Activated CD4-positive, alpha-beta memory T cell treated with anti-CD3 and anti-CD28 coated beads for 36 hours (primary cell): Measurements from ENCODE around the gene STXBP4. TPM values are rescaled to one million over a fixed set of nuclear protein-coding genes. Genes with fewer than 3 reads are reported as not detected.
A peak's percentile ranks its signal among the peaks of the same experiment; 100 is the strongest.
"Not testable (repeated sequence)": the region's sequence is repeated elsewhere in the genome, so short reads cannot be mapped to it uniquely, and the experiment has no call there.

Experiments
- CTCF ChIA-PET: fragments of 350-600 bp; sonication (Branson Sonifier 250); formaldehyde crosslinking; loops from one replicate; lab custom pipeline; 2021; ENCODE audit warnings: antibody characterized with exemption, inconsistent platforms; lab: Charles Lee
- POLR2A ChIA-PET: fragments of 350-600 bp; sonication (Branson Sonifier 250); formaldehyde crosslinking; loops from one replicate; lab custom pipeline; 2021; ENCODE audit warnings: antibody characterized with exemption; lab: Charles Lee
- DNase-seq: peaks from one replicate; pipeline ENCODE4 v3.0.0-alpha.2; 2020
- H3K27ac Mint-ChIP-seq: one replicate; pipeline ENCODE4 v1.8.0; 2021; ENCODE audit warnings: mixed read lengths
- H3K27me3 Mint-ChIP-seq: one replicate; pipeline ENCODE4 v1.8.0; 2021; ENCODE audit warnings: mixed read lengths
- H3K36me3 Mint-ChIP-seq: one replicate; pipeline ENCODE4 v1.8.0; 2021; ENCODE audit warnings: mixed read lengths
- H3K4me1 Mint-ChIP-seq: one replicate; pipeline ENCODE4 v1.8.0; 2021; ENCODE audit warnings: low read depth, mixed read lengths
- H3K4me3 Mint-ChIP-seq: one replicate; pipeline ENCODE4 v1.8.0; 2021; ENCODE audit warnings: mild to moderate bottlenecking, mixed read lengths
- H3K9me3 Mint-ChIP-seq: one replicate; pipeline ENCODE4 v1.8.0; 2021; ENCODE audit warnings: mixed read lengths
- intact Hi-C: fragments of 100-400 bp; cut with micrococcal nuclease; formaldehyde crosslinking; loops from one replicate; pipeline ENCODE4 v1.15.1; 2023
- total RNA-seq, 2 experiments: library from RNA; stranded (reverse); gene quantifications; one replicate each; pipeline ENCODE4 v1.2.3, GENCODE V29; 2021

The STXBP4 gene
- total RNA-seq, 2 experiments from 2014 or later: 3.2 to 4.3 TPM

DNA sequence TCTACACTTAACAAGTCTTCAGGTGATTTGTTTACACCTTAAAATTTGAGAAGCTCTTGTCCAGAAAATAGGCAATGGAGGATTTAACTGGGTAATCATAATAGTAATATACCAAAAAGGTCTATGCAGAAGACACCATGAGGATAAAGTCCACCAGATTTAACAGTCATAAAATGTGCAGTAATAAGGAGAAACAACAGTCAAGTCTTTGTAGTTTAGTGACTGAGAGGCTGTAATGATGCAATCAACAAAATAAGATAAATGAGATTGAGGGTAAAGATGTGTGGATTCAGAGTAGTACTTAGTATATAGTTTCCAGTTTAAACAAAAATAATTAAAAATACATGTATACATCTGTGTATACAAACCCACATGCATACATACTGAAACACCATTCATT is 91.2 kb downstream of the STXBP4 start:
- no peaks in the 10 kb centered on the region for H3K9me3 Mint-ChIP-seq
- CTCF ChIA-PET: no interaction called here
- H3K27me3 Mint-ChIP-seq: no peaks in the 10 kb centered on the region
- no peak overlapping the region for H3K27ac Mint-ChIP-seq
- no peaks in the 10 kb centered on the region for H3K36me3 Mint-ChIP-seq
- peaks cover 1% of the 10 kb centered on the region for H3K4me1 Mint-ChIP-seq
- no peak for DNase-seq
- no peak overlapping the region for H3K4me3 Mint-ChIP-seq
- POLR2A ChIA-PET: no interaction called here
- intact Hi-C loops: loop anchor here (5.0 kb wide), 1 partner anchor 33 kb away; no protein-coding TSS in a partner anchor

DNA sequence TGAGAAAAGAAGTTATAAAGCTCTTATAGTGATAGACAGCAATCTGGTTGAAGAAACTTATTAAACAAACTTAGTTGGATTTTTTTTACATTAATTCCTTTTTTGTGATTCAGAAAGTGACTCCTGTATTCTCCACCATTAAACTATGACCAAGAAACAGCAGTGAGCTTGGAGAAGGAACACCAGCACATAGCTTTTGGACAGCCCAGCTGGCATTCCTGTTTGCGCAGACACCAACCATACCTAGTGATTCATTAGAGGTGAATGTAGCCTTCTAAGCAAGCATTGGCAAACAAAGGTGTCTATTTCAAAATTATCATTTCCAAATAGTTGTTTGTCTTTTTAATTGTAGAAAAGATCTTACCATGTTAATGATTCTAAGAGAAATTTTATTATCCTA is 94.4 kb downstream of the STXBP4 start:
- no peak for DNase-seq
- H3K4me3 Mint-ChIP-seq: no peak overlapping the region
- no peaks in the 10 kb centered on the region for H3K9me3 Mint-ChIP-seq
- H3K27ac Mint-ChIP-seq: no peak overlapping the region
- ChIA-PET CTCF (interaction anchor here (1.5 kb wide), 1 partner anchor 70 kb away, joined by 3 read pairs; no protein-coding TSS in a partner anchor), POLR2A (no interaction called here)
- no peaks in the 10 kb centered on the region for H3K36me3 Mint-ChIP-seq
- no peaks in the 10 kb centered on the region for H3K27me3 Mint-ChIP-seq
- intact Hi-C loops: no loop called here
- H3K4me1 Mint-ChIP-seq: peaks cover 5% of the 10 kb centered on the region

DNA sequence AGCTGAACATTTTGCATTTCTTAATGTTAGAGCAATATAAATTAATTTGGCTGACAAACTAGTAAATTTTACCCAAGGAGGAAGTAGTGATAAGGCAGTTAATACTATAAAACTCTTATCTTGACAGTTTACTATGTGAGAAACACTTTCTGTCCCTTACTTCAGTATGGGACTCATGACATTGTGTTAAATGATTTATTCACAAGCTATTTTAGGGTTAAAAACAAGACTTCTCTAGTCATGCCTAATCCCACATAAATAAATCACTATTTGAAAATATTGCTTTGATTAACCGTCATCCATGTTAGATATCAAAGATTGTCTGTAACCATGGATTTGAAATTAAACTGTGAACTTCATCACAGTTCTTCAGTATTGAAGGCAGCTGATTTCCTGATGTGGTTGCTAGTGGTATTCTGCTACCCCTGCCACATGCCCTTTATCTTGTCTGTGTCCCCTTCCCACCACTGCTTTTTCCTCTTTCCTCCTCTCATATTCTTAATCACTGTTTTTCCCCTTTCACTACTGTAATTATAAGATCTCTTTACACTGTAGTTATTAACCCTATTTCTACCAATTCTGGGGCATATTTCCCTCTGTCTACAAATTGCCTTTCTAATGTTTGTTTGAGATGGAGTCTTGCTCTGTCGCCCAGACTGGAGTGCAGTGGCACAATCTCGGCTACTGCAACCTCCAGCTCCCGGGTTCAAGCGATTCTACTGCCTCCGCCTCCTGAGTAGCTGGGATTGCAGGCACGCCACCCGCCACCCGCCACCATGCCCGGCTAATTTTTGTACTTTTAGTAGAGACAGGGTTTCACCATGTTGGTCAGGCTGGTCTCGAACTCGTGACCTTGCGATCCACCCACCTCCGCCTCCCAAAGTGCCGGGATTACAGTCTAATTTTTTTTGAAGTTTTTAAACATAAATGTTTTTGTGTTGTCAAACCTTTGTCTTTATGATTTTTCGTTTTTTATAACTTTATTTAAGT is 95.6 kb downstream of the STXBP4 start:
- POLR2A ChIA-PET: no interaction called here
- Mint-ChIP-seq H3K4me3 (no peak overlapping the region), H3K9me3 (no peaks in the 10 kb centered on the region), H3K27ac (no peak overlapping the region), H3K4me1 (peaks cover 5% of the 10 kb centered on the region), H3K36me3 (no peaks in the 10 kb centered on the region), H3K27me3 (no peaks in the 10 kb centered on the region)
- DNase-seq: no peak
- intact Hi-C loops: no loop called here
- CTCF ChIA-PET: interaction anchor here (1.5 kb wide), 1 partner anchor 71 kb away, joined by 3 read pairs; no protein-coding TSS in a partner anchor

DNA sequence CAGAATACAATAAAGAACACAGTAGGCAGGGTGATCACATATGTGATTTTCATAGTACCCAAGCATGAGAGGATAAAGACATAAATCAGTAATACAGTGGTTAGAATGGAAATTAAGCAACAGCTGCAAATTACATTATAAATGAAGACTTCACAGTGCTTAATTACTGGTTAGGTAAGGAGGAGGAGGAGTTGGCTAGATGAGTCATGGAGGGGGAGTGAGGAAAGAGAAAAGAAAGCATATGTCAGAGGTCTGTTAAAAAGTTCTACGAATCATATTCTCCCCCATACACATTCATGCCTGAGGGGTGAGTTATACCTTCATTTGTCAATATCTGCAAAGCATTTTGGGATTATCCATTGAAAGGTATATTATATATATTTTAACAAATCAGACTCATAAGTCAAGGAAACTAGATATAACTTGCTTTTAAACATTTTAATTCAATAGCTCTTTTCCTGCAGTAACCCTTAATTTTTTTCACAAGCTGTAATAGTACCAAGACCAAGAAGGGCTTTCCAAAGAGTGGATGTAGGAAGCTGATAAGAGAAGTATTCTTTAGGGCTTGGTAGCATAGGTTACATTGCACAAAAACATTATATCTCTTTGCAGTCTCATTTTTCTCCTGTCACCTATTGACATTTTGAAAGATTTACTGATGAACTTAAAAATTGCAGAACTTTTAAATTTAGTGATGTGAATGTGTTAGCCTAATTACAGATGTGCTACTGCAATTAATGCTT is 99.3 kb downstream of the STXBP4 start:
- ChIA-PET POLR2A (no interaction called here), CTCF (no interaction called here)
- Mint-ChIP-seq H3K9me3 (no peaks in the 10 kb centered on the region), H3K36me3 (no peaks in the 10 kb centered on the region), H3K4me1 (peaks cover 12% of the 10 kb centered on the region), H3K4me3 (no peak overlapping the region), H3K27ac (no peak overlapping the region), H3K27me3 (no peaks in the 10 kb centered on the region)
- no peak for DNase-seq
- intact Hi-C loops: no loop called here

DNA sequence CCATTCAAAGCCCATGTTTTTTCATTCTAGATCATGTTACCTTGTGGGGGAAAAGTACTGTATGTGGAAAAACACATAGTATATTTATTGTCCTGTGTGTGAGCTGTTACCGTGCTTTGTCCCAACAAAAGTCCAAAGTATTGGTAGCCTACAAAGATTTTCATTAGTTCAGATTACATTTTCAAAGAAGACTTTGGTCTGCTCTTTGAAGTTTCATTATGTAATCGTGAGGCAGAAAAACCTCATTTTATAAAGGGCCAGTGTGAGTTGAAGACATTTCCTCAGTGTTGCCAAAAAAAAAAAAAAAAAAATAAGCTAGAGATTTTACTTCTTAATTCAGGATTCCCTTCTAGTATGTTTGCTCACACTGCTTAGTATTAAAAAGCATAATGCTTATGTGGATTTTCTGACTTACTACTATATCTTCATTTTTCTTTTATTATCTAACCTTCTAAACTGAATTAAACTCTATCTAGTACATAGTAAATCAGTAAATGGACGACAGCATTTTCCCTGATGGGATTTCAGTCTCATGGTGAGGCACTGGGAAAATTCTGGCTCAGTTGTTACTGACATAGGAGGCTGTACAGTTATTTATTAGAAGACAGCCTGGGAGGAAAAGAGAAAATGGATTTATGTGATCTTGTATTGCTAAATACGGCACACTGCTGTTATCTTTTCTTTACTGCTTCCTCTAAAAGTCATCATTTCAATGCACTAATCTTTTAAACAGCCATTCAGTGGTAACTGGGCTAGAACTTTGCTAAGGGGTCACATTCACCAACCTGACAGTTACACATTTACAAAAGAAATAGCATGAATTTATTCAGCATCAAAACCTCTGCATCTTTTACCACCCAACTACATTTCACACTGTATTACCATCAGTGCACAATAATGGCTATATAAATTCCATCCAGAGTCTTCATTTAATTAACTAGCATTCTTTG is 100.6 kb downstream of the STXBP4 start:
- POLR2A ChIA-PET: no interaction called here

DNA sequence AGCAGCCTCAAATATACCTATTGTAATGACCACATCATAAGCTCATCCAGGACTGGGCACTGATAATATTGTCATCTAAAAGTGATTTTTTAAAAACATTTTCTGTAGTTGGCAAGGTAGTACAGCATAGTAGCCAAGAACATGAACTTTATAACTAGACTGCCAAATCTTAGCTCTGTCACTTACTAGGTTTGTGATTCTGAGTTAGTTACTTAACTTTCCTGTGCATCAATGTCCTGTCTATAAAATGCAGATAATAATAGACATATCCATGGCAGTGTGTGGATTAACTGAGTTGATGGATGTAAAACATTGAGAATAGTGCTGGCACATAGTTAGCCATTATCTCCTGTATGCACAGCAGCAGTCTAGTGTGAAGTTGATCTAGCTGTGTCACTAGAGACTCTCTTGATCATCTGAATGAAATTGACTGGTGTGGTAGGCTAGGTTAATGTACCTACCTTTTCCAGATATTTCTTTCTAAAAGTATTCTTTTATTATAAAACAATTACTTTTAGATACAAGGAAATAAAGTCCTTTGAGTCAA is 101.5 kb downstream of the STXBP4 start:
- ChIA-PET POLR2A (no interaction called here), CTCF (interaction anchor here (0.7 kb wide), 1 partner anchor 277 kb away, joined by 3 read pairs; no protein-coding TSS in a partner anchor)
- intact Hi-C loops: loop anchor here (5.0 kb wide), 1 partner anchor 167 kb away; no protein-coding TSS in a partner anchor
- no peak for DNase-seq
- no peak overlapping the region for H3K4me3 Mint-ChIP-seq
- H3K9me3 Mint-ChIP-seq: no peaks in the 10 kb centered on the region
- H3K27ac Mint-ChIP-seq: no peak overlapping the region
- no peaks in the 10 kb centered on the region for H3K27me3 Mint-ChIP-seq
- no peaks in the 10 kb centered on the region for H3K36me3 Mint-ChIP-seq
- H3K4me1 Mint-ChIP-seq: peaks cover 17% of the 10 kb centered on the region

More for the DNA sequence above, 100.6 kb downstream of the STXBP4 start:
- no peaks in the 10 kb centered on the region for H3K27me3 Mint-ChIP-seq
- no peaks in the 10 kb centered on the region for H3K36me3 Mint-ChIP-seq
- H3K4me1 Mint-ChIP-seq: peaks cover 17% of the 10 kb centered on the region
- CTCF ChIA-PET: no interaction called here
- H3K27ac Mint-ChIP-seq: no peak overlapping the region
- H3K9me3 Mint-ChIP-seq: no peaks in the 10 kb centered on the region
- no peak overlapping the region for H3K4me3 Mint-ChIP-seq
- no peak for DNase-seq
- intact Hi-C loops: no loop called here

DNA sequence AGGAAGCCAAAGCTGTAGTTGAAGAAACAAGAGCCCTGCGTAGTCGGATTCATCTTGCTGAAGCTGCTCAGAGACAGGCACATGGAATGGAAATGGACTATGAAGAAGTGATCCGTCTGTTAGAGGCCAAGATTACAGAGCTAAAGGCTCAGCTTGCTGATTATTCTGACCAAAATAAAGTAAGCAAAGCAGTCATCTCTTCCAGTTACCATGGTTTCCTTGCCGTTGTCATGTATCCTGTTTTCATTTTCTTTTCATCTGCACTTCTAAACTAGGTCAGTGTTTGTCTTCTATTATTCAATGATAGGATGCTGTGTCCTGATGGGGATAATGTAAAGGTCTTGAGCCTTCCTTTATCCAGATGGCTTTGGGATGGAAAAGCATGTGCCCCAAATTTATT is 104.3 kb downstream of the STXBP4 start:
- CTCF ChIA-PET: interaction anchor here (0.6 kb wide), 1 partner anchor 272 kb away, joined by 3 read pairs; no protein-coding TSS in a partner anchor
- intact Hi-C loops: loop anchor here (1.0 to 5.0 kb wide), 2 partner anchors 17 to 164 kb away; no protein-coding TSS in a partner anchor
- no peak for DNase-seq
- H3K4me3 Mint-ChIP-seq: no peak overlapping the region
- POLR2A ChIA-PET: no interaction called here
- no peaks in the 10 kb centered on the region for H3K27me3 Mint-ChIP-seq
- H3K4me1 Mint-ChIP-seq: peaks cover 13% of the 10 kb centered on the region
- H3K9me3 Mint-ChIP-seq: no peaks in the 10 kb centered on the region
- H3K27ac Mint-ChIP-seq: peak overlapping the region; percentile 56
- H3K36me3 Mint-ChIP-seq: no peaks in the 10 kb centered on the region

DNA sequence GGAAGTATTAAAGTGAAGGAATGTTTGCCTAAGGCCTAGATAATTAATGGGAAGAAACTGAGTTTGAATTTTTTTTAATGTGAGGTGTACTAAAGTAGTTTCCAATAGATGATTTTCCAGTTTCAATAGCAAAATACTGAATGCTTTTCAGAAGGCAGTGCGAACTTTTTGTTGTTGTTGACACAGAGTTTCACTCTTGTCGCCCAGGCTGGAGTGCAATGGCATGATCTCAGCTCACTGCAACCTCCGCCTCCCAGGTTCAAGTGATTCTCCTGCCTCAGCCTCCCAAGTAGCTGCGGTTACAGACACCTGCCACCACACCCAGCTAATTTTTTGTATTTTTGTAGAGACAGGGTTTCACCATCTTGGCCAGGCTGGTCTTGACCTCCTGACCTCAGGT is 104.9 kb downstream of the STXBP4 start:
- POLR2A ChIA-PET, H3K4me3 Mint-ChIP-seq: not testable (repeated sequence)

DNA sequence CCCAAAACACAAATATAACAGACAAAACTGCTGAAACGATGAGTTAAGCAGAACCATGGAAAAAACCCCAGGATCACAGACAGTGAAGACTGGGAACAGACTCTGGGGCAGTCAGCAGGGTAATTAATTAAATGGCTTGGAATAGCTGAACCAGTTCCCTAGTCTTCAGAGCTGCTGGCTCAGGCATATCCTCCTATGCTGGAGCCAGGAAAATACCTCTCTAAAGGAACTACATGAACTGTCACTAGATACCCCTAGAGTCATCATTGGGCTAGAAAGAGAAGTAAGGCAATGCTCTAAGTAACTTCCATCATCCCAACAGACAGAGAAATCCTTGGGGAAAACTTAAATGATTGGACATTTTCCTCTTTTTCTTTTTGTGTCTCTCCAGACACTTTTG is 113.0 kb downstream of the STXBP4 start:
- H3K27me3 Mint-ChIP-seq: no peaks in the 10 kb centered on the region
- POLR2A ChIA-PET: no interaction called here
- H3K4me3 Mint-ChIP-seq: no peak overlapping the region
- intact Hi-C loops: no loop called here
- DNase-seq: no peak
- H3K27ac Mint-ChIP-seq: no peak overlapping the region
- H3K4me1 Mint-ChIP-seq: no peaks in the 10 kb centered on the region
- CTCF ChIA-PET: no interaction called here
- no peaks in the 10 kb centered on the region for H3K9me3 Mint-ChIP-seq
- H3K36me3 Mint-ChIP-seq: peaks cover 12% of the 10 kb centered on the region

More for the DNA sequence above, 104.9 kb downstream of the STXBP4 start:
- H3K27me3 Mint-ChIP-seq, H3K36me3 Mint-ChIP-seq, DNase-seq, CTCF ChIA-PET, H3K9me3 Mint-ChIP-seq: not testable (repeated sequence)
- Mint-ChIP-seq H3K27ac (peak overlapping the region; percentile 56), H3K4me1 (peaks cover 13% of the 10 kb centered on the region)
- intact Hi-C loops: loop anchor here (1.0 to 5.0 kb wide), 2 partner anchors 17 to 164 kb away; no protein-coding TSS in a partner anchor

DNA sequence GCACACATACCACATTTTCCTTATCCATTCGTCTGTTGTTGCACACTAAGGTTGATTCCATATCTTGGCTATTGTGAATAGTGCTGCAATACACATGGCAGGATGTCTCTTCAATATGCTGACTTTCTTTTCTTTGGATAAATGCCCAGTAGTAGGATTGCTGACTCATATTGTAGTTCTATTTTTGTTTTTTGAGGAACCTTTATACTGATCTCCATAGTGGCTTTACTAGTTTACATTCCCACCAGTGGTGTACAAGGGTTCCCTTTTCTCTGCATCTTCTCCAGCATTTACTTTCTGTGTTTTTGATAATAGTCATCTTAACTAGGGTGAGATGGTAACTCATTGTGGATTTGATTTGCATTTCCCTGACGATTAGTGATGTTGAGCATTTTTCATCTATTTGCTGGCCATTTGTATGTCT is 118.1 kb downstream of the STXBP4 start:
- H3K27me3 Mint-ChIP-seq: no peaks in the 10 kb centered on the region
- ChIA-PET CTCF (no interaction called here), POLR2A (no interaction called here)
- H3K9me3 Mint-ChIP-seq: no peaks in the 10 kb centered on the region
- intact Hi-C loops: no loop called here
- H3K27ac Mint-ChIP-seq: no peak overlapping the region
- peaks cover 13% of the 10 kb centered on the region for H3K4me1 Mint-ChIP-seq
- no peak for DNase-seq
- H3K36me3 Mint-ChIP-seq: peaks cover 20% of the 10 kb centered on the region
- H3K4me3 Mint-ChIP-seq: no peak overlapping the region

DNA sequence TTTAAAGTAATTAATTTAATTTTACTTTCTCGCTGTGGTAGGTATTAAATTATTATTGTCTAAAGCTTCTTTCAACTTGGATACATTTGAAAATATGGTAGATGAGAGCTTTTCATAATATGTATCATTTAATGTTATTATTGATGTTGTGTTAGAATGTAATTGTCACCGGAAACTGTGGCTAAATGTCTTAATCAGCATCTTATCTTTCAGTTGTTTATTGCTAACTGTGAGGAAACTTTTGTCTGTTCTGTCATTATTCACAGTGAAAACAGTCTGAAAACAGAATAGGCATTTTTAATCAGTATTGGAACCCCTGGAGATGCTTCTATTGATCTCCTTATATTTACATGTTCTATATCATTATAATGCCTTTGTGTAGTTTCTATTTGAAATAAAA is 120.7 kb downstream of the STXBP4 start:
- peaks cover 11% of the 10 kb centered on the region for H3K36me3 Mint-ChIP-seq
- no peaks in the 10 kb centered on the region for H3K9me3 Mint-ChIP-seq
- CTCF ChIA-PET: no interaction called here
- H3K27ac Mint-ChIP-seq: peak overlapping the region; percentile 80
- POLR2A ChIA-PET: no interaction called here
- no peak for DNase-seq
- no peak overlapping the region for H3K4me3 Mint-ChIP-seq
- H3K4me1 Mint-ChIP-seq: peaks cover 26% of the 10 kb centered on the region
- no peaks in the 10 kb centered on the region for H3K27me3 Mint-ChIP-seq
- intact Hi-C loops: no loop called here
